IMR-90 (cell line): ENCODE results near the gene TTLL7. TPM values are rescaled to one million over a fixed set of nuclear protein-coding genes. Genes with fewer than 3 reads are reported as not detected.

Experiments
- ATAC-seq: fragments of 200-7000 bp; cut with Tn5 transposase; 2 replicates; pipeline ENCODE4 v1.9.1; 2020; ENCODE audit warnings: low read depth, mild to moderate bottlenecking, moderate library complexity
- BruUV-seq: library from RNA; stranded (reverse); fragments of 400-500 nt; replicated peaks from 2 replicates; lab custom pipeline; 2021; lab: Mats Ljungman, UMichigan
- CTCF ChIA-PET: fragments of 300-600 bp; formaldehyde crosslinking; extraction: SDS; loops from one replicate; lab custom pipeline; 2021; ENCODE audit warnings: antibody characterized with exemption; lab: Yijun Ruan, JAX
- POLR2A ChIA-PET: fragments of 300-600 bp; sonication (Branson Sonifier 250); formaldehyde crosslinking; loops from one replicate; lab custom pipeline; 2022; ENCODE audit warnings: antibody characterized with exemption; ENCODE audit not compliant: unreplicated experiment; lab: Charles Lee
- DNase-seq: peaks from one replicate; pipeline ENCODE4 v3.0.0; 2013
- H2AFZ ChIP-seq: replicated peaks from 2 replicates; pipeline ENCODE3; 2013; ENCODE audit warnings: low read length, mild to moderate bottlenecking; ENCODE audit not compliant: poor library complexity
- H2AK5ac ChIP-seq: 2 replicates; pipeline ENCODE4 v1.6.1; 2013; ENCODE audit warnings: low read depth, low read length, inconsistent platforms
- H2AK9ac ChIP-seq: replicated peaks from 2 replicates; pipeline ENCODE3; 2013; ENCODE audit warnings: mild to moderate bottlenecking, low read depth, low read length, moderate library complexity; ENCODE audit not compliant: poor library complexity
- H2BK120ac ChIP-seq: 2 replicates; pipeline ENCODE4 v1.6.1; 2013; ENCODE audit warnings: low read depth, low read length, inconsistent platforms
- H2BK15ac ChIP-seq: 3 replicates; pipeline ENCODE4 v1.6.1; 2013; ENCODE audit warnings: low read depth, low read length, inconsistent platforms
- H2BK20ac ChIP-seq: 2 replicates; pipeline ENCODE4 v1.6.1; 2013; ENCODE audit warnings: low read depth, mild to moderate bottlenecking, inconsistent platforms, low read length, moderate library complexity
- H2BK5ac ChIP-seq: 2 replicates; pipeline ENCODE4 v1.6.1; 2013; ENCODE audit warnings: mild to moderate bottlenecking, low read depth, low read length, inconsistent platforms; ENCODE audit not compliant: poor library complexity, severe bottlenecking
- H3K14ac ChIP-seq: replicated peaks from 2 replicates; pipeline ENCODE4 v1.6.1; 2013; ENCODE audit warnings: low read depth, low read length, inconsistent platforms
- H3K18ac ChIP-seq: 2 replicates; pipeline ENCODE4 v1.6.1; 2013; ENCODE audit warnings: low read depth, low read length, control low read depth
- H3K23ac ChIP-seq: 2 replicates; pipeline ENCODE4 v1.6.1; 2013; ENCODE audit warnings: low read depth, low read length, inconsistent platforms
- H3K27ac ChIP-seq: 2 replicates; pipeline ENCODE4 v1.5.1; 2013; ENCODE audit warnings: mild to moderate bottlenecking, control low read depth, low read length; ENCODE audit not compliant: insufficient read depth
- H3K27me3 ChIP-seq: 2 replicates; pipeline ENCODE4 v1.6.1; 2013; ENCODE audit warnings: low read length; ENCODE audit not compliant: control insufficient read depth, insufficient read depth
- H3K36me3 ChIP-seq: 2 replicates; pipeline ENCODE4 v1.6.1; 2013; ENCODE audit warnings: low read length, mixed read lengths; ENCODE audit not compliant: control insufficient read depth, insufficient read depth
- H3K4ac ChIP-seq: 2 replicates; pipeline ENCODE4 v1.6.1; 2013; ENCODE audit warnings: low read depth, low read length, inconsistent platforms
- H3K4me1 ChIP-seq: 2 replicates; pipeline ENCODE4 v1.6.1; 2013; ENCODE audit warnings: low read length, mixed read lengths; ENCODE audit not compliant: control insufficient read depth, insufficient read depth
- H3K4me2 ChIP-seq: 2 replicates; pipeline ENCODE4 v1.6.1; 2013; ENCODE audit warnings: low read depth, mild to moderate bottlenecking, control low read depth, low read length, moderate library complexity
- H3K4me3 ChIP-seq: 2 replicates; pipeline ENCODE4 v1.5.1; 2013; ENCODE audit warnings: low read depth, mild to moderate bottlenecking, control low read depth, low read length, moderate library complexity; ENCODE audit not compliant: insufficient read depth
- H3K56ac ChIP-seq: 2 replicates; pipeline ENCODE4 v1.6.1; 2013; ENCODE audit warnings: low read length, inconsistent platforms; ENCODE audit not compliant: insufficient read depth; ENCODE audit errors: extremely low read depth
- H3K79me1 ChIP-seq, 2 experiments: 2 replicates each; pipeline ENCODE4 v1.6.1; 2013; ENCODE audit warnings: low read length in 2 of 2, inconsistent platforms in 1 of 2, low read depth in 1 of 2
- H3K9ac ChIP-seq: 2 replicates; pipeline ENCODE4 v1.6.1; 2013; ENCODE audit warnings: low read depth, low read length, control low read depth
- H3K9me1 ChIP-seq: 2 replicates; pipeline ENCODE4 v1.6.1; 2013; ENCODE audit warnings: low read length, inconsistent platforms; ENCODE audit not compliant: insufficient read depth
- H3K9me3 ChIP-seq: 2 replicates; pipeline ENCODE4 v1.6.1; 2013; ENCODE audit warnings: low read length; ENCODE audit not compliant: control insufficient read depth, insufficient read depth
- H4K20me1 ChIP-seq: 2 replicates; pipeline ENCODE4 v1.6.1; 2013; ENCODE audit warnings: low read length, inconsistent platforms; ENCODE audit not compliant: insufficient read depth
- H4K5ac ChIP-seq: 2 replicates; pipeline ENCODE4 v1.6.1; 2013; ENCODE audit warnings: mild to moderate bottlenecking, low read depth, low read length, control low read depth
- H4K8ac ChIP-seq, 2 experiments: 2 replicates each; pipeline ENCODE4 v1.6.1; 2013; ENCODE audit warnings: low read depth in 2 of 2, low read length in 2 of 2, control low read depth in 1 of 2, inconsistent platforms in 1 of 2
- H4K91ac ChIP-seq: 2 replicates; pipeline ENCODE4 v1.6.1; 2013; ENCODE audit warnings: low read depth, low read length, inconsistent platforms; ENCODE audit not compliant: insufficient read depth
- BHLHE40 ChIP-seq: fragments of 150-350 bp; IDR thresholded peaks from 2 replicates; pipeline ENCODE4 v1.6.1; 2016; ENCODE audit warnings: mild to moderate bottlenecking, low read depth, low read length
- ELK1 ChIP-seq: fragments of 150-350 bp; IDR thresholded peaks from 2 replicates; pipeline ENCODE4 v1.6.1; 2016; ENCODE audit warnings: low read depth, mild to moderate bottlenecking, low read length, moderate library complexity, borderline replicate concordance
- FOS ChIP-seq: fragments of 150-350 bp; IDR thresholded peaks from 2 replicates; pipeline ENCODE4 v1.6.1; 2016; ENCODE audit warnings: low read depth, low read length
- MAZ ChIP-seq: IDR thresholded peaks from 2 replicates; pipeline ENCODE4 v1.6.1; 2012; ENCODE audit warnings: low read depth, mild to moderate bottlenecking, low read length, improper control_type of control experiment, moderate library complexity, borderline replicate concordance
- NFE2L2 ChIP-seq: fragments of 150-350 bp; IDR thresholded peaks from 2 replicates; pipeline ENCODE4 v1.6.1; 2016; ENCODE audit warnings: low read depth, mild to moderate bottlenecking, low read length
- RAD21 ChIP-seq: IDR thresholded peaks from 2 replicates; pipeline ENCODE4 v1.6.1; 2012; ENCODE audit warnings: low read length, improper control_type of control experiment
- USF2 ChIP-seq: fragments of 150-350 bp; IDR thresholded peaks from 2 replicates; pipeline ENCODE4 v1.6.1; 2017; ENCODE audit warnings: mild to moderate bottlenecking, antibody characterized with exemption, low read length, low read depth
- WGBS, 2 experiments: methylation state at CpG; one replicate each; pipeline versions ENCODE4 v1.1.5 to v1.1.7; 2013; ENCODE audit warnings: missing lambda C conversion rate in 2 of 2; ENCODE audit not compliant: insufficient read length in 1 of 2; ENCODE audit errors: extremely low coverage in 2 of 2; 5-methylcytosine and 5-hydroxymethylcytosine counted together
- dilution Hi-C: fragments of 300-500 bp; cut with HindIII; formaldehyde crosslinking; loops from one replicate; pipeline ENCODE4 v1.14.3; 2018; ENCODE audit warnings: low sequenced_read_pairs; ENCODE audit not compliant: unreplicated experiment
- in situ Hi-C: fragments of 300-500 bp; cut with MboI; formaldehyde crosslinking; loops from 3 replicates; pipeline ENCODE4 v1.14.3; 2019; ENCODE audit warnings: low sequenced_read_pairs, inconsistent platforms, mixed read lengths
- intact Hi-C: fragments of 100-400 bp; cut with micrococcal nuclease; formaldehyde crosslinking; loops from 2 replicates; pipeline ENCODE4 v1.10.0; 2022
- polyA plus RNA-seq, 3 experiments: library from polyadenylated mRNA; depleted of rRNA; stranded (reverse); fragments of >200 nt; gene quantifications; 2 replicates each; pipeline ENCODE4 v1.2.3, GENCODE V29; 2012; ENCODE audit warnings: low replicate concordance in 1 of 3
- total RNA-seq: library from RNA; depleted of rRNA; stranded (reverse); fragments of >200 nt; gene quantifications from 2 replicates; pipeline ENCODE4 v1.2.3, GENCODE V29; 2012

Gene TTLL7
- total and polyA plus RNA-seq, 2 of the 4 experiments (the other 2 are of a cell fraction) = 5.7 to 8.1 TPM

DNA sequence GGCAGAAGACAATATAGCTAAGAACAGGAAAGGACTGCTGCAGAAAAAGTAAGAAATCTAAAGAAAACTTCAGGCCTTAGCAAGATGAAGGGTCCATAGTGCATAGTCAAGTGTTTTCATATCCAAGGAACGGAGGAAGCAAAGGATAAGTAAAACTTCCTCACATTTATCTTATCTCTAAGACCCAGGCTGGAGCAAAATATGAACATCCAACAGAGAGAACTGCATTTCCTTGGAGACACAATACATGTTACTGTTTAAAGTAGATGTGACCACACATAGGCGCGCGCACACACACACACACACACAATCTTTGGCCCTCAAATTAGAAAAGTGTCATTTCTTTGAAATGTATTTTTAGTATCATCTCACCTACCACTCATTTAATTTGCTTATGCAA is 66.7 kb downstream of the TTLL7 start:
- in situ Hi-C loops = no loop called here
- Histone ChIP-seq H3K4me1 (peaks cover 1% of the 10 kb centered on the region; the same call in 1 of the 2 replicates), H3K9me1 (0 out of 2 replicates have a peak, but pooled peaks cover 2% of the 10 kb centered on the region), H3K9ac (no peak overlapping the region), H2BK120ac (no peak overlapping the region), H3K27ac (no peak overlapping the region), H3K79me1 (no peaks in the 10 kb centered on the region), H4K8ac (no peak overlapping the region), H4K91ac (no peak overlapping the region), H2BK20ac (no peak overlapping the region), H3K27me3 (no peaks in the 10 kb centered on the region), H3K14ac (no peak overlapping the region), H2AFZ (no peak overlapping the region), H3K9me3 (no peaks in the 10 kb centered on the region), H3K4ac (no peak overlapping the region), H3K4me3 (no peak overlapping the region), H4K5ac (no peak overlapping the region), H2BK5ac (no peak overlapping the region), H3K56ac (no peak overlapping the region), H3K36me3 (no peaks in the 10 kb centered on the region), H3K4me2 (no peak overlapping the region), H2BK15ac (no peak overlapping the region), H3K23ac (no peak overlapping the region), H4K20me1 (no peaks in the 10 kb centered on the region), H3K18ac (no peak overlapping the region), H2AK5ac (no peak overlapping the region), H2AK9ac (no peak overlapping the region)
- ChIA-PET CTCF (interaction anchor here (0.6 to 0.9 kb wide), 3 partner anchors 147 to 389 kb away, joined by 3 to 4 read pairs (median 3); no protein-coding TSS in a partner anchor), POLR2A (no interaction called here)
- no peak for ATAC-seq
- no peak for DNase-seq
- dilution Hi-C loops = no loop called here
- TF ChIP-seq ELK1 (no peak), FOS (no peak), USF2 (no peak), MAZ (no peak), BHLHE40 (no peak), NFE2L2 (no peak), RAD21 (no peak)
- intact Hi-C loops = loop anchor here (5.0 kb wide), 2 partner anchors 820 to 840 kb away; no protein-coding TSS in a partner anchor
- no TSS peak for BruUV-seq
- WGBS, 2 experiments = no CpG with 5 or more reads among the region's 4 CpGs
